T-helper 9 cell (primary cell): ENCODE data around the gene ABR.
"Not testable (repeated sequence)": the region's sequence is repeated elsewhere in the genome, so short reads cannot be mapped to it uniquely, and the experiment has no call there.

Experiments used
- DNase-seq: peaks from one replicate; pipeline ENCODE4 v3.0.0-alpha.2; 2020

ABR gene

GRCh38 chr17:1005361-1005946 is 174.3 kb downstream of the ABR start:
- DNase-seq = no peak

GRCh38 chr17:1004769-1005295 is 174.9 kb downstream of the ABR start:
- DNase-seq = no peak

GRCh38 chr17:1003972-1004768 is 175.6 kb downstream of the ABR start:
- no peak for DNase-seq

- no peak for DNase-seq
Observed at GRCh38 chr17:1003633-1003971, 176.2 kb downstream of the ABR start.

DNA sequence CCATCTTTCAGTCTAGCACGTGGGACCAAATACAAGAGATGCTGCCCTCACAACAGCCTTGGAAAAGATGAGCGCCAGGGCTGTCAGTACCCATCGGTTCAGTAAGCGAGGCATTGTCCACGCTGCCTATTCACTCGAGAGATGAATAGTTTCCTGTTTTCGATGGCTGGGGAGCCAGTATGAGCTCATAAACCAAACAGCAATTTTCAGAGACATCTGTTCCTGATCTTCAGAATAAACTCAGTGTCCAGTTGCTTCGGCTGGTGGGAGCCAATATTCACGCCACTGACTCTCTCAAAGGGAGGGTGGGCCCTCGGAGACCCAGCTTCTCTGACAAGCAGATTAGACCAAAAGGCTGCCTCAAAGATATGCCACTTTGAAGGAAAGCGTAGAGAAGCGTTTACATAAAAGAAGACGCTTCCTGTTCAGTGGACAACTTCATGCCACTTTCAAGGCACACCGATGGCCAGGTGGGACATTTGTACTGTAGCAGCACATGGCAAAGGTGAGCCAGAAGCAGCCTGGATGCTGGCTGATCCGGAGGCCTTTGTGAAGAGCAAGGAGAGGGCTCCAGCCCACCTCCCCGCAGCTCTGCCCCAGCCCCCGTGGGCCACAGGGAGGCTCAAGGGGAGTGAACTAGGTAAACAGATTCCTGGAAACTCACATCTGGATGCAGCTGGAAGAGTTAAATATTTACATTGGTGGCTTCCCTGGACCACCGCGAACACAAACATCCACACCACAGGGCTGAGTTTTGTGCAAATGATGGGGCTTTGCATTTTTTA is 176.8 kb downstream of the ABR start:
- DNase-seq = no peak

DNA sequence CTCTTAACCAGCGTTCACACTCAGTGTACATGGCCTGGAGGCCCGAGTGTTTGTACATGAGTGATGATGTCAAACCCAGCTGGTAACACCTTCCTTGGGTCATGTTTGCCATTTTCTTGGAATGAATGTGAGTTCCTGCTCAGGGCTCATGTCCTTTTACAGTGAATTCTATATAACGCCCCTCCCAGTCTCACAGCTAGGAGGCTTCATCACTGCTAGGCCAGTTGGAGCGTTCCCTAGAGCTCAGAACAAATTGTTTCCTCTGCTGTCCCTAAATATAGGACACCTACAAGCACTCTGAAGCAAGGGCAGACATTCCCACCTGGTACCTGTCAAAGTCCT is 177.4 kb downstream of the ABR start:
- DNase-seq = no peak

GRCh38 chr17:1001640-1002411 is 178.0 kb downstream of the ABR start:
- DNase-seq = no peak

DNA sequence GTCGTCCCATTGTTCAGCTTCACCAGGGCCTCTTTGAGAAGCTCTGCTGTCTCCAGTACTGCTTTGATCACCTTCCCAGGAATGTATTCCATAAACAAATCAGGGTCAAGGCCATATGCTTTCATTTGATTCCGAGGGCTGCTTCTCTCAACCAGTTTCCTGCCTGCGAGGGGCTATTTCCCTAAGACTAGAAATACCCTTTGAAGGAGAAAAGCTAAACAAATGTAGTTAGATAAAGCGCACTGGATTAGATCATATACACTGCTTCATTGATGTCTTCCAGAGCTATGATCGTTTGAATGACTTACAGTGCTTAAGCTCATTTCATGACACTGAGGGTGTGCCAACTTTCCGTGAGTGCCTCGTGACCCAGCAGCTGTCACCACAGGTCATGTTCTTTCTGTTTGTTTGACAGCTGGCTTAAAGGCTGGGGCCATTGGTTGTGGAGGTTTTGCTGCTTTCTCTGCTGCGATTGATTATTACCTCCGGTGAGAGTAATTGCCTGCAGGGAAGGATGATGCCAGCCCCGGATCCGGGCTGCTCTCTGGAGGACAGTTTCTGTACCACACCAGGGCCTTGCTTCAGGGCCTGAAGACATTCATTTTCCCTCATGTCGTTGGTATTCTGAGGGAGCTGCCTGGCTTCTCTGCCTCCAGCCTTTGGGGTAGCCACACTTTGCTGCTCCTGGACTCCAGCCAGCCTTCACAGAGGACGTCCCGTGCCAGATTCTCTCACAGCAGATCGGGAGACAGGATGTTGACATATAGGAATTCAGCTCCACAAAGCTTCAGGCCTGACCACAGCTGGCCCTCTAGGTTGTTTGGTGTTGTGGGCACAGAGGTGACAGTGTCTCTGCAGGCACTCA is 179.0 kb downstream of the ABR start:
- DNase-seq = no peak

GRCh38 chr17:998111-998510 is 181.7 kb downstream of the ABR start:
- no peak for DNase-seq

DNA sequence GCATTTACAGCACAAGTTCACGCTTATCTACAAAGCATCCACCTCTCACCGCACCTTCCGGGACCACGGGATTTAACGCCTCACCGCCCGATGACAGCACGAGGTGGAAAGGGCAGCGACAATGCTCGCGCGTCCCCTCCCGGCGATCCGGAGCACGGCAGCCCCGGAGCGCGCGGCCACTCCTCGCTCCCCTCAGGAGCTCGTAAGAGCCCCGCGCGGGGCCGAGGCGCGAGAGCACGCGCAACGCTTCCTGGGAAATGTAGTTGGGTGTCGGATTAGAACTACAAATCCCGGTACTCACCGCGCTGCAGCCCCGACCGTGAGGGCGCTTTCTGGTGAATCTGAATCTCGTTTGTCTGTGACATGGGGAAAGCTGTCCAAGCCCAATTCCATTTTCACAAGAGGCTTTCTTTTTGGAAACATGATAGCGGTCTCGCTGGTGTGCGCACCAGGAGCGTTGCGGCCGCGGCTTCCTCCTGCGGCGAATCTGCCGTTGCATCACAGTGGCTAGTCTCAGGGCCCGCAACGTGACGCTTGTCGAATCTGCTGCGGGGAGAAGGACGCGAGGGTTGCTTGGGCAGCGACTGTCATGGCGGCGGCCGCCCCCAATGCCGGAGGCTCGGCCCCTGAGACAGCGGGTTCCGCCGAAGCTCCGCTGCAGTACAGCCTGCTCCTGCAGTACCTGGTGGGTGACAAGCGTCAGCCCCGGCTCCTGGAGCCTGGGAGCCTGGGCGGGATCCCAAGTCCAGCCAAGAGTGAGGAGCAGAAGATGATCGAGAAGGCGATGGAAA is 183.0 kb downstream of the ABR start, which contains the start of gene TIMM22:
TIMM22 (plus strand) TSS at position 576 of the 791 bp plus-strand sequence; CDS start at position 590, 14 bp downstream.
- peak; percentile 85 for DNase-seq

DNA sequence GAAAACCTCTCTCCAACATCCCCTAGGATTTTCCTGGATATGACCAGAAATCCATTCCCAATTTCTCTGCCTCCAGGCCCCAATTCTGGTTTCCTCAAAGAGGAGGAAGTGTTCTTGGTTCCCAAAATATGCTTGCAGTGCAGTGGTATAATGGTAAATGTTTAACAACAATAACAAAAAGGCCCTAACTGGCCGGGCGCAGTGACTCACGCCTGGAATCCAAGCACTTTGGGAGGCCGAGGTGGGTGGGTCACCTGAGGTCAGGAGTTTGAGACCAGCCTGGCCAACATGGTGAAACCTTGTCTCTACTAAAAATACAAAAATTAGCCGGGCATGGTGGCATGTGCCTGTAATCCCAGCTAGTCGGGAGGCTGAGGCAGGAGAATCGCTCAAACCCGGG is 184.5 kb downstream of the ABR start:
- DNase-seq = not testable (repeated sequence)

DNA sequence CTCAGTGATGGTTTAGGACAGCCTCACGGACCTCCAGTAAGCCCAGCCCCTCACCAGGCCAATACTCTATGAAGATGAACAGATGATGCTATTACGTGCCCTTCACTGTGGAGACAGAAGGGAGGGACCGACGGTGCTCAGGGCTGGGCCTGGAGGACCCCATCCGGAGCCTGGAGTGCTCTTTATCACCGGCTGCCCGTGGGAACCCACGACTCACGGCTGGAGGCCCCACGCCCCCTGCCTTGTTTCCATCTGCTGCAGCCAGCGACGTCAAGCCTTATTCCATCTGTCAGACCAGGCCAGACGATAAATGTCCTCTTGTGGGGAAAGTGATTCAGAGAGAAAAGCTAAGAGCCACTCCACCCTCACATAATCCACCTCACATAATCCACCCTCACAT is 186.8 kb downstream of the ABR start:
- DNase-seq = no peak

DNA sequence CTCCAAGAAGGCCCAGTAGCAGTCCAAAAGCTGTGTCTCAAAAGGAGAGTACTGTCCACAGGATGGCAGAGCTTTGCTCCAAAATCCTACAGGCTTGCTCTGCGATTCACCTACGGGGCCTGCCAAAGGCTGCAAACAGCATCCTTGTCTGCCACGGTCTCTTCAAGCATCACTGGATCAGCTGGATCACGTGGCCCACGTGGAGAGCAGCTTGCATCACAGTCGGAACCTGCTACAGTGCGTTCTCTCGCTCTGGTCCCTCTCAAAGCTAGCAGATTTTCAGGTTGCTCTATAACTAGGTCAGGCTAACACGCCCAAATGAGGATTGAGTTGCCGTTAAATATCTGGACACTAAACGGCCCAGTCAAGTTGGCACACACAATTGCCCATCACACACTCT is 191.2 kb downstream of the ABR start:
- no peak for DNase-seq

DNA sequence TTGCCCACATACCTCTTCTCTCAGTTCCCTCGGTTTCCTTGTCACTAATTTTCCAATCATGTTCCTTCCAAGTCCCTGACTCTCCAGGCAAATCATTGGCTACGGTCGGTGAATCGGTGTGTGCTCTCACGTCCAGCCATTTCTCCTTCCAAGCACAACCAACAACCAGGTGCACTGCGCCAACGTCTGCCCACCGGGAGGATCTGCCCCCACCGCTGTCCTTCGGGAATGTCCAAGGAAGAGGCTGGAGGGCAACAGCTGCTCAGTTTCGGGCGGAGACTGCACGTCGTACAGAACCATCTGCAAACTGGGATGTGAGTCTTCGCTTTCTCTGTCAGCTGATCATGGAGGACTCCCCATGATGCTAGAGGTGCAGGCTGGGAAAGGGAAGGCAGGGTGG is 191.8 kb downstream of the ABR start:
- DNase-seq = no peak

- no peak for DNase-seq
Observed at GRCh38 chr17:986322-986929, 193.4 kb downstream of the ABR start.

GRCh38 chr17:983921-984320 is 195.9 kb downstream of the ABR start:
- no peak for DNase-seq

GRCh38 chr17:981292-981658 is 198.5 kb downstream of the ABR start:
- no peak for DNase-seq

DNA sequence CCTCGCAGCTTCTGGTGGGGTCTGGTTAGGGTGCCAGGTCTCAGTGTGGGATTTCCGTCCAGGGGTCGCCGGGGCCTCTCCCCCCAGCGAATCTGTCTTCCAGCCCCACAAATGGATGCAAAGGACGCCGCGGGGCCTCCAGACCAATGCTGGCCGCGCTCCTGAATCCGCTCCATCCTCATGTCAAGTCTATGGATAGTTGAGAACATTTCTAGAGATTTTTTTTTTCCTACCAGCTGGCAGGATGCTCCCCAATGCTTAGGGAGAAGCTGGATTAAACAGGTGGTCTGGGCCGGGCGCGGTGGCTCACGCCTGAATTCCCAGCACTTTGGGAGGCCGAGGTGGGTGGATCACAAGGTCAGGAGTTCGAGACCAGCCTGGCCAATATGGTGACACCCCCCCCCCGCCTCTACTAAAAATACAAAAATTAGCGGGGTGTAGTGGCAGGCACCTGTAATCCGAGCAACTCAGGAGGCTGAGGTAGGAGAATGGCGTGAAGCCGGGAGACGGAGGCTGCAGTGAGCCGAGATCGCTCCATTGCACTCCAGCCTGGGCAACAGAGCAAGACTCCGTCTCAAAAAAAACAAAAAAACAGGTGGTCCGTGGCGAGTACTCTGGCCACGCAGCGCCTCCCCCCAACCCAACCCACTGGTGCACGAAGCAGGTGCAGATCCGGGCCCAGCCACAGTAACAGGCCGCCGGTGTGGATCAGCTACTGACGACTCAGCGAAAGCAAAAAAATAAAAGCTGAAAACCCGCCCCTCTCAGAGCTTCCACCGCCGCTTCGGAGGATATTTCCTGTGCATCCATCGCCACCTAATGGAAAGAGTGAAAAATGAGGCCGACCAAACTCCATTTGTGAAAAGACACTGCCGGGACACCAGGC is 199.1 kb downstream of the ABR start:
- peak; percentile 66 for DNase-seq
